GM23338 (cell line): ENCODE measurements around the gene PPP4R3A. TPM values are rescaled to one million over a fixed set of nuclear protein-coding genes. Genes with fewer than 3 reads are reported as not detected.

Experiments
- ATAC-seq: fragments of 200-7000 bp; cut with Tn5 transposase; 3 replicates; pipeline ENCODE4 v1.9.1; 2020
- DNase-seq: peaks from one replicate; pipeline ENCODE4 v3.0.0-alpha.2; 2015; ENCODE audit warnings: low spot score
- H2AFZ ChIP-seq: fragments of 200-600 bp; sonication (generic); 2 replicates; pipeline ENCODE4 v1.8.0; 2016; ENCODE audit warnings: antibody characterized with exemption, mild to moderate bottlenecking, moderate library complexity
- H3F3A ChIP-seq: fragments of 200-600 bp; sonication (generic); replicated peaks from 2 replicates; pipeline ENCODE4 v1.8.0; 2017; ENCODE audit warnings: antibody characterized with exemption, mixed run types, low read depth
- H3K27ac ChIP-seq: fragments of 200-600 bp; sonication (generic); 2 replicates; pipeline ENCODE4 v1.6.1; 2016; ENCODE audit warnings: low read depth
- H3K27me3 ChIP-seq: fragments of 200-600 bp; sonication (generic); 2 replicates; pipeline ENCODE4 v1.8.0; 2016; ENCODE audit warnings: mild to moderate bottlenecking, mixed run types, moderate library complexity; ENCODE audit not compliant: insufficient read depth
- H3K36me3 ChIP-seq: fragments of 200-600 bp; sonication (generic); 2 replicates; pipeline ENCODE4 v1.8.0; 2016; ENCODE audit warnings: mild to moderate bottlenecking; ENCODE audit not compliant: insufficient read depth
- H3K4me1 ChIP-seq: fragments of 200-600 bp; sonication (generic); 2 replicates; pipeline ENCODE4 v1.8.0; 2016; ENCODE audit warnings: mild to moderate bottlenecking, moderate library complexity; ENCODE audit not compliant: insufficient read depth
- H3K4me2 ChIP-seq: fragments of 200-600 bp; sonication (generic); 2 replicates; pipeline ENCODE4 v1.7.1; 2017; ENCODE audit warnings: mixed run types
- H3K4me3 ChIP-seq: fragments of 200-600 bp; sonication (generic); 2 replicates; pipeline ENCODE4 v1.6.1; 2016; ENCODE audit warnings: mixed run types
- H3K79me2 ChIP-seq: fragments of 200-600 bp; sonication (generic); replicated peaks from 2 replicates; pipeline ENCODE4 v1.8.0; 2017; ENCODE audit warnings: mild to moderate bottlenecking; ENCODE audit not compliant: insufficient read depth
- H3K9me2 ChIP-seq: fragments of 200-600 bp; sonication (generic); 2 replicates; pipeline ENCODE4 v1.8.0; 2017; ENCODE audit not compliant: insufficient read depth
- H4K20me1 ChIP-seq: fragments of 200-600 bp; sonication (generic); replicated peaks from 2 replicates; pipeline ENCODE4 v1.8.0; 2017; ENCODE audit warnings: mild to moderate bottlenecking; ENCODE audit not compliant: insufficient read depth
- H3K27ac Mint-ChIP-seq: 2 replicates; pipeline ENCODE4 v1.8.0; 2020; ENCODE audit warnings: inconsistent platforms, mild to moderate bottlenecking, moderate library complexity, mixed read lengths
- H3K27me3 Mint-ChIP-seq: 3 replicates; pipeline ENCODE4 v1.8.0; 2022; ENCODE audit warnings: low read depth, mild to moderate bottlenecking, moderate library complexity, mixed read lengths, inconsistent platforms; ENCODE audit not compliant: insufficient read depth, poor library complexity
- H3K36me3 Mint-ChIP-seq: 3 replicates; pipeline ENCODE4 v1.8.0; 2021; ENCODE audit warnings: low read depth, mild to moderate bottlenecking, inconsistent platforms, moderate library complexity, mixed read lengths
- H3K4me1 Mint-ChIP-seq: 3 replicates; pipeline ENCODE4 v1.8.0; 2020; ENCODE audit warnings: mild to moderate bottlenecking, inconsistent platforms, mixed read lengths
- H3K4me3 Mint-ChIP-seq: 3 replicates; pipeline ENCODE4 v1.8.0; 2021; ENCODE audit warnings: moderate library complexity, mild to moderate bottlenecking, inconsistent platforms, mixed read lengths
- H3K9me3 Mint-ChIP-seq: 3 replicates; pipeline ENCODE4 v1.8.0; 2020; ENCODE audit warnings: moderate library complexity, mild to moderate bottlenecking, inconsistent platforms, mixed read lengths
- CREB1 ChIP-seq: fragments of 250-450 bp; sonication (Bioruptor Pico); IDR thresholded peaks from 2 replicates; pipeline ENCODE4 v1.5.0; 2020; ENCODE audit warnings: low read depth, mild to moderate bottlenecking, moderate library complexity
- CTCF ChIP-seq, 2 experiments: fragments of 200-600 bp in 1 of 2; sonication (generic) in 1 of 2; conservative IDR thresholded peaks; 2 replicates each; pipeline versions ENCODE4 v1.5.1 to v1.6.1; 2016 to 2017; ENCODE audit warnings: antibody characterized with exemption in 2 of 2, low read depth in 2 of 2, mild to moderate bottlenecking in 2 of 2, moderate library complexity in 1 of 2
- ETS1 ChIP-seq: IDR thresholded peaks from 2 replicates; pipeline ENCODE4 v1.6.1; 2016; ENCODE audit warnings: antibody characterized with exemption
- EZH2 ChIP-seq: fragments of 200-600 bp; sonication (generic); IDR thresholded peaks from one replicate; pipeline ENCODE4 v1.8.0; 2017; ENCODE audit warnings: antibody characterized with exemption, mild to moderate bottlenecking, low read depth; ENCODE audit not compliant: unreplicated experiment
- EZH2phosphoT487 ChIP-seq: fragments of 200-600 bp; sonication (generic); IDR thresholded peaks from one replicate; pipeline ENCODE4 v1.8.1; 2018; ENCODE audit warnings: antibody characterized with exemption; ENCODE audit not compliant: unreplicated experiment
- JUNB ChIP-seq: IDR thresholded peaks from one replicate; pipeline ENCODE4 v1.6.1; 2016; ENCODE audit warnings: antibody characterized with exemption; ENCODE audit not compliant: unreplicated experiment
- NANOG ChIP-seq: IDR thresholded peaks from 2 replicates; pipeline ENCODE4 v1.6.1; 2016; ENCODE audit warnings: antibody characterized with exemption, borderline replicate concordance
- POLR2AphosphoS5 ChIP-seq: IDR thresholded peaks from 2 replicates; pipeline ENCODE4 v1.6.1; 2016; ENCODE audit warnings: antibody characterized with exemption, low read depth
- STAT1 ChIP-seq: IDR thresholded peaks from one replicate; pipeline ENCODE4 v1.6.1; 2016; ENCODE audit warnings: antibody characterized with exemption; ENCODE audit not compliant: unreplicated experiment
- ZNF114 ChIP-seq: fragments of 250-450 bp; sonication (Bioruptor Pico); IDR thresholded peaks from 2 replicates; pipeline ENCODE4 v1.5.0; 2020; ENCODE audit warnings: mild to moderate bottlenecking, moderate library complexity
- ZNF331 ChIP-seq: fragments of 250-450 bp; sonication (Bioruptor Pico); IDR thresholded peaks from 2 replicates; pipeline ENCODE4 v1.5.0; 2020; ENCODE audit warnings: low read depth, mild to moderate bottlenecking, moderate library complexity
- ZNF462 ChIP-seq: fragments of 250-450 bp; sonication (Bioruptor Pico); IDR thresholded peaks from 2 replicates; pipeline ENCODE4 v1.5.0; 2020; ENCODE audit warnings: mild to moderate bottlenecking, moderate library complexity
- polyA plus RNA-seq: library from polyadenylated mRNA; unstranded; fragments of >200 nt; fragmentation: Nextera tagmentation; extraction: Ambion mirVana; gene quantifications from 2 replicates; pipeline ENCODE4 v1.2.1, GENCODE V29; 2016
- total RNA-seq: library from RNA; depleted of rRNA; stranded (reverse); fragments of >200 nt; shearing (Covaris generic); gene quantifications from 2 replicates; pipeline ENCODE4 v1.2.3, GENCODE V29; 2014
- TF ChIP-seq, protein P1 (sequence below): IDR thresholded peaks from one replicate; pipeline ENCODE4 v1.6.1; 2018; ENCODE audit warnings: antibody characterized with exemption; ENCODE audit not compliant: unreplicated experiment

PPP4R3A gene
- total and polyA plus RNA-seq, 2 experiments from 2014 or later = 50.3 to 128 TPM

DNA sequence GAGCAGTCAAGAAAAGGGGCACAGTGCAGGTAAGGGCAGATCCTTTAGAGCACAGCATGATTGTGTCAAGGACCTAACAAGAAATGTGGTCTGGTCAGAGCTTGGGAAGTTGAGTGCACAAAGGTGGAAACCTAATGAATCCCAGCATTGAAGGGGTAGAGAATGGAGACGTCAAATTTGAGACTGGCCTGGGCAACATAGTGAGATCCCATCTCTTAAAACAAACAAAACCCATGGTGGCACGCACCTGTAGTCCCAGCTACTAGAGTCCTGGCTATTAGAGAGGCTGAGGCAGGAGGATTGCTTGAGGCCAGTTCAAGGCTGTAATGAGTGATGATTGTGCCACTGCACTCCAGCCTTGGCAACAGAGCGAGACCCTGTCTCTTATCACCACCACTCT, 55.5 kb downstream of the PPP4R3A start:
- H3F3A ChIP-seq = no peaks in the 10 kb centered on the region
- H3K27me3 ChIP-seq = no peaks in the 10 kb centered on the region
- no peaks in the 10 kb centered on the region; the same call in 2 of the 3 replicates for H3K9me3 Mint-ChIP-seq
- peaks cover 19% of the 10 kb centered on the region; the same call in 1 of the 2 replicates for H3K36me3 ChIP-seq
- H4K20me1 ChIP-seq = no peaks in the 10 kb centered on the region
- H3K27ac ChIP-seq = no peak overlapping the region
- peaks cover 45% of the 10 kb centered on the region; the same call in 2 of the 3 replicates for H3K36me3 Mint-ChIP-seq
- no peak overlapping the region for H3K4me2 ChIP-seq
- TF ChIP-seq JUNB (no peak), ETS1 (no peak), ZNF114 (CRISPR knock-in tag) (no peak), ZNF462 (no peak), ZNF331 (CRISPR knock-in tag) (no peak), CTCF (conservative IDR thresholded peaks at IDR 0.05; ENCODE audit: low read depth in 2 of 2) (no peak), POLR2AphosphoS5 (no peak), CREB1 (CRISPR knock-in tag) (no peak), EZH2 (no peak), EZH2phosphoT487 (no peak), STAT1 (no peak), NANOG (no peak)
- TF ChIP-seq, protein P1, sequence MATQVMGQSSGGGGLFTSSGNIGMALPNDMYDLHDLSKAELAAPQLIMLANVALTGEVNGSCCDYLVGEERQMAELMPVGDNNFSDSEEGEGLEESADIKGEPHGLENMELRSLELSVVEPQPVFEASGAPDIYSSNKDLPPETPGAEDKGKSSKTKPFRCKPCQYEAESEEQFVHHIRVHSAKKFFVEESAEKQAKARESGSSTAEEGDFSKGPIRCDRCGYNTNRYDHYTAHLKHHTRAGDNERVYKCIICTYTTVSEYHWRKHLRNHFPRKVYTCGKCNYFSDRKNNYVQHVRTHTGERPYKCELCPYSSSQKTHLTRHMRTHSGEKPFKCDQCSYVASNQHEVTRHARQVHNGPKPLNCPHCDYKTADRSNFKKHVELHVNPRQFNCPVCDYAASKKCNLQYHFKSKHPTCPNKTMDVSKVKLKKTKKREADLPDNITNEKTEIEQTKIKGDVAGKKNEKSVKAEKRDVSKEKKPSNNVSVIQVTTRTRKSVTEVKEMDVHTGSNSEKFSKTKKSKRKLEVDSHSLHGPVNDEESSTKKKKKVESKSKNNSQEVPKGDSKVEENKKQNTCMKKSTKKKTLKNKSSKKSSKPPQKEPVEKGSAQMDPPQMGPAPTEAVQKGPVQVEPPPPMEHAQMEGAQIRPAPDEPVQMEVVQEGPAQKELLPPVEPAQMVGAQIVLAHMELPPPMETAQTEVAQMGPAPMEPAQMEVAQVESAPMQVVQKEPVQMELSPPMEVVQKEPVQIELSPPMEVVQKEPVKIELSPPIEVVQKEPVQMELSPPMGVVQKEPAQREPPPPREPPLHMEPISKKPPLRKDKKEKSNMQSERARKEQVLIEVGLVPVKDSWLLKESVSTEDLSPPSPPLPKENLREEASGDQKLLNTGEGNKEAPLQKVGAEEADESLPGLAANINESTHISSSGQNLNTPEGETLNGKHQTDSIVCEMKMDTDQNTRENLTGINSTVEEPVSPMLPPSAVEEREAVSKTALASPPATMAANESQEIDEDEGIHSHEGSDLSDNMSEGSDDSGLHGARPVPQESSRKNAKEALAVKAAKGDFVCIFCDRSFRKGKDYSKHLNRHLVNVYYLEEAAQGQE = no peak
- no peak for DNase-seq
- H2AFZ ChIP-seq = no peak overlapping the region
- peaks cover 7% of the 10 kb centered on the region for H3K27me3 Mint-ChIP-seq
- H3K4me1 Mint-ChIP-seq = peaks cover 7% of the 10 kb centered on the region; the same call in 2 of the 3 replicates
- no peak overlapping the region for H3K4me3 ChIP-seq
- H3K27ac Mint-ChIP-seq = no peak overlapping the region
- H3K4me3 Mint-ChIP-seq = no peak overlapping the region
- ATAC-seq = no peak
- H3K4me1 ChIP-seq = no peaks in the 10 kb centered on the region
- no peaks in the 10 kb centered on the region for H3K79me2 ChIP-seq
- no peaks in the 10 kb centered on the region for H3K9me2 ChIP-seq
